Right atrium auricular region (tissue), 2 donors: Measurements from ENCODE around the gene CABP5. TPM values are rescaled to one million over a fixed set of nuclear protein-coding genes. Genes with fewer than 3 reads are reported as not detected.

Experiments
- DNase-seq: peaks from one replicate; pipeline ENCODE4 v3.0.0-alpha.2; 2019; ENCODE audit warnings: low spot score
- H3K27ac ChIP-seq, 2 donors: fragments of 200-600 bp; sonication (generic); 1 replicate in 1 of 2; 2 replicates in 1 of 2; pipeline ENCODE4 v1.5.1; 2016 to 2019
- H3K27me3 ChIP-seq, 2 donors: fragments of 200-600 bp; sonication (generic); one replicate each; pipeline versions ENCODE4 v1.5.1 to v1.6.0; 2017 to 2019
- H3K36me3 ChIP-seq: fragments of 200-600 bp; sonication (generic); one replicate; pipeline ENCODE4 v1.5.1; 2016
- H3K4me1 ChIP-seq, 2 donors: fragments of 200-600 bp; sonication (generic); one replicate each; pipeline versions ENCODE4 v1.5.1 to v1.6.0; 2017 to 2019
- H3K4me3 ChIP-seq, 2 donors: fragments of 200-600 bp; sonication (generic); 1 replicate in 1 of 2; 2 replicates in 1 of 2; pipeline ENCODE4 v1.5.1; 2017 to 2019; ENCODE audit warnings: mild to moderate bottlenecking in 1 of 2, moderate library complexity in 1 of 2
- H3K9me3 ChIP-seq, 2 donors: fragments of 200-600 bp; sonication (generic); one replicate each; pipeline ENCODE4 v1.5.1; 2019
- total RNA-seq, 2 donors: library from RNA; depleted of rRNA; stranded (reverse); fragments of >200 nt; gene quantifications; one replicate each; pipeline ENCODE4 v1.1.0, GENCODE V29; 2016
- TF ChIP-seq, protein P1 (sequence below), 2 donors: fragments of 200-600 bp; sonication (generic); IDR thresholded peaks; one replicate each; pipeline ENCODE4 v1.5.1; 2019; ENCODE audit warnings: antibody characterized with exemption in 2 of 2

Gene CABP5
- total RNA-seq, 2 donors from 2014 or later, result not detected

DNA sequence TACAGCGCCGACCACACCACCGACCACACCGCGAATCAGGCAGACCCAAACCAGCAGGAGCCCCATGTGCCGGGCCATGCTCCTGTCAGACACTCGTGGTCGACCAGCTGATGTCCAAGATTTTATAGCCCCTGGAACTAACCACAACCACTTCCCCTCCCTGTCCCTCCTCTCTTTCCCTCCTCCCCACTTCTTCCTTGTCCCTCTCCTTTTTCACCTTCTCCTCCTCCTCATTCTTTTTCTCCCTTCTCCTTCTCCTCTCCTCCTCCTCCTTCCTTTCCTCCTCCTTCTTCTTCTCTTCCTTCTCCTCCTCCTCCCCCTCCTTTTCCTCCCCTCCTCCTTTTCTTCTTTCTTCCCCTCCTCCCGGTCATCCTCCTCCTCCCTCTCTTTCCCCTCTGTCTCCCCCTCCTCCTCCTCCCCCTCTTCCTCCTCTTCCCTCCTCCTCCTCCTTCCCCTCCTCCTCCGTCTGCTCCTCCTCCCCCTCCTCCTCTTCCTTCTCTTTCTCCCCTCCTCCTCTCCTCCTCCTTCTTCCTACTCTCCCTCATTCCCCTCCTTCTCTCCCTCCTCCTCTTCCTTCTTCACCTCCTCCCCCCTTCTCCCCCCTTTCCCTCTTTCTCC, 52.6 kb downstream of the CABP5 start:
- no peak overlapping the region for H3K27ac ChIP-seq
- no peak for DNase-seq
- TF ChIP-seq, protein P1, sequence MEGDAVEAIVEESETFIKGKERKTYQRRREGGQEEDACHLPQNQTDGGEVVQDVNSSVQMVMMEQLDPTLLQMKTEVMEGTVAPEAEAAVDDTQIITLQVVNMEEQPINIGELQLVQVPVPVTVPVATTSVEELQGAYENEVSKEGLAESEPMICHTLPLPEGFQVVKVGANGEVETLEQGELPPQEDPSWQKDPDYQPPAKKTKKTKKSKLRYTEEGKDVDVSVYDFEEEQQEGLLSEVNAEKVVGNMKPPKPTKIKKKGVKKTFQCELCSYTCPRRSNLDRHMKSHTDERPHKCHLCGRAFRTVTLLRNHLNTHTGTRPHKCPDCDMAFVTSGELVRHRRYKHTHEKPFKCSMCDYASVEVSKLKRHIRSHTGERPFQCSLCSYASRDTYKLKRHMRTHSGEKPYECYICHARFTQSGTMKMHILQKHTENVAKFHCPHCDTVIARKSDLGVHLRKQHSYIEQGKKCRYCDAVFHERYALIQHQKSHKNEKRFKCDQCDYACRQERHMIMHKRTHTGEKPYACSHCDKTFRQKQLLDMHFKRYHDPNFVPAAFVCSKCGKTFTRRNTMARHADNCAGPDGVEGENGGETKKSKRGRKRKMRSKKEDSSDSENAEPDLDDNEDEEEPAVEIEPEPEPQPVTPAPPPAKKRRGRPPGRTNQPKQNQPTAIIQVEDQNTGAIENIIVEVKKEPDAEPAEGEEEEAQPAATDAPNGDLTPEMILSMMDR (IDR thresholded peaks at IDR 0.05), result no peak
- H3K27me3 ChIP-seq, result no peaks in the 10 kb centered on the region
- no peaks in the 10 kb centered on the region for H3K9me3 ChIP-seq
- no peaks in the 10 kb centered on the region for H3K4me1 ChIP-seq
- no peak overlapping the region for H3K4me3 ChIP-seq
- no peaks in the 10 kb centered on the region for H3K36me3 ChIP-seq

Other genes starting within 250 kb of the CABP5 start
- gene TPRX1, start 239.5 kb downstream of the CABP5 start, total RNA-seq, result not detected
- gene CRX, start 222.1 kb downstream of the CABP5 start, total RNA-seq, result not detected
- gene TPRX2, start 184.8 kb downstream of the CABP5 start, total RNA-seq, result not detected
- not detected for gene SULT2A1, start 157.8 kb downstream of the CABP5 start, total RNA-seq
- gene BSPH1, start 51.9 kb downstream of the CABP5 start, total RNA-seq, result not detected
- gene ELSPBP1, start 49.4 kb downstream of the CABP5 start, total RNA-seq, result not detected
- 10 to 100 TPM; 23.2 to 40.0 TPM for gene PLA2G4C, start 66.7 kb upstream of the CABP5 start, total RNA-seq
- 1 to 10 TPM; 3.1 to 4.2 TPM for gene LIG1, start 126.3 kb upstream of the CABP5 start, total RNA-seq
- 1 to 10 TPM; 1.5 to 2.8 TPM for gene ZSWIM9, start 126.6 kb upstream of the CABP5 start, total RNA-seq
- 10 to 100 TPM; 19.7 to 21.2 TPM for gene CARD8, start 211.8 kb upstream of the CABP5 start, total RNA-seq
- under 1 TPM; 0.24 to 0.33 TPM for gene ZNF114, start 226.0 kb upstream of the CABP5 start, total RNA-seq